ENCODE results near the gene CEP72.
"Not testable (repeated sequence)": the region's sequence is repeated elsewhere in the genome, so short reads cannot be mapped to it uniquely, and the experiment has no call there.

CEP72 gene

GRCh38 chr5:619444-619843 is 7.3 kb downstream of the CEP72 start:
- DNase-seq = no peak

DNA sequence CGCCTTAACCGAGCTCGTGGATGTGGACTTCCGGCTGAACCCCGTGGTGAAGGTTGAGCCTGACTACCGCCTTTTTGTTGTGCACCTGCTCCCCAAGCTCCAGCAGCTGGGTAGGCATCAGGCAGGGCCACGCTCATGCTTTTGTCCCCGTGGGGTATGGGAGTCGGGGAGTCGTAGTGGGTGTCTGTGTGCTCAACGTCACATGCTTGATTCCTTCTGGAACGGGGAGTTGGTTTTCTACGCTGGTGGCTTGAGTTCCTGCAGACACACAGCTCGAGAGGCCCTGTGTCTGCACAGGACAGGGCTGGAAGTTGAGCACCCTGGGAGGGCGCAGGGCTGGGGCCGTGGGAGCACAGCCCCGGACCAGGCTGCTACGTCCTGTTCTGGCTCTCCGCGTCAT is 8.0 kb downstream of the CEP72 start:
- no peak for DNase-seq

- no peak for DNase-seq
Measured at GRCh38 chr5:620586-621180, 8.5 kb downstream of the CEP72 start.

DNA sequence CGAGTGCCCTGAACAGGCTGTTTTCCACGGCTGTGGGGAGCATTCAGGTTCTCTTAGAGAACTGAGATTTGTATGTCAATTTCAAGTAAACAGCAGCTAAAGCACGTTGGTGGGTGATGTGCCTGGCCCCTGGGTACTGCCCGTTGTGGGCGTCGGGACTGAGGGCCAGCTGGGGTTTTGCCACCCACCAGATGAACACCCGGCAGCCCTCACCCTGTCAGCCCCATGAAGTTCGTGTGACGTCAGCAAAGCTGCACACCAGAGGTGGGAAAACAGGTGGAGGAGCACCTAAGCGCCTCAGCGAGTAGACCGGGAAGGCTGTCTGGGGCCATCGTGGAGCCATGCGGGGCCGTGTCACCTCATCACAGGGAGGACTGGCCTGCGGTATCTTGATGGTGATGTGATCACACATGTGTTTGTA is 9.2 kb downstream of the CEP72 start:
- no peak for DNase-seq

DNA sequence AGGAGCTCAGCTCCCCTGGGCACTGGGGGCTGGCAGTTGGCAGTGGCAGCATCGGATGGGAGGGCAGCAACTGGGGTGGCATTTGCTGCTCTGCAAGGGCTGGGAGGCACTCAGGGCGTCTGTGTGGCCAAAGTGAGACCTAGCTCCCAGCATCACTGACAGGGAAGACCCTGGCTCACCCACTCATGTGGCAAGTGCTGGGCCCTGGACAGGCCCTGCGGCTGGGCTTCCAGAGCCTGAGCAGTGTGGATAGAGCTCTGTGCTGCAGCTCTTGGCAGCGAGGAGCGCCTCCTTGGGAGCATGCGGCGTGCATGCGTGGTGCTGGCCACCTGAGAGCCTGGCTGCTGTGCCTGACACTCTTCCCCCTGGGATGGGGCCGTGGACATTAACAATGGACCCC is 10.2 kb downstream of the CEP72 start:
- no peak for DNase-seq

DNA sequence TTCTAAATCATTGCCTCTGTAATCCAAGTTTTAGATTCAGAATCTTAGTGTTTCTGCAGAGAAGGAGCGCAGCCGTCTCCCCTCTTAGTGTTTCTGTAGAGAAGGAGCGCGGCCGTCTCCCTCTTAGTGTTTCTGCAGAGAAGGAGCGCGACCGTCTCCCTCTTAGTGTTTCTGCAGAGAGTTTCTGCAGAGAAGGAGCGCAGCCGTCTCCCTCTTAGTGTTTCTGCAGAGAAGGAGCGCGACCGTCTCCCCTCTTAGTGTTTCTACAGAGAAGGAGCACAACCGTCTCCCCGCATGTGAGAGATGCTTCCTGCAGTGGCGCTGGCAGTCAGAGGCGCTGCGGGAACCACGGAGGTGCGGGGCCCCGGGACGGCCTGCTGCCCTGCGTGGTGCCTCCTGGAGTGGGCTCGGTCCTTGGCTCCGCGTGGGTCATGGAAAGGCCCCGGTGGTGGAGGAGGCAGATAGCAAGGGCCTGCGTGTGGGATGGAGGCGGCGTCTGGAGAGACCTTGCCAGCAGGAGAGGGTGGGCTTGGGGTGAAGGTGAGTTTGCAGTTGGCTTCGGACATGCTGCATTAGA is 10.9 kb downstream of the CEP72 start:
- no peak for DNase-seq

GRCh38 chr5:623531-623930 is 11.4 kb downstream of the CEP72 start:
- DNase-seq = no peak

DNA sequence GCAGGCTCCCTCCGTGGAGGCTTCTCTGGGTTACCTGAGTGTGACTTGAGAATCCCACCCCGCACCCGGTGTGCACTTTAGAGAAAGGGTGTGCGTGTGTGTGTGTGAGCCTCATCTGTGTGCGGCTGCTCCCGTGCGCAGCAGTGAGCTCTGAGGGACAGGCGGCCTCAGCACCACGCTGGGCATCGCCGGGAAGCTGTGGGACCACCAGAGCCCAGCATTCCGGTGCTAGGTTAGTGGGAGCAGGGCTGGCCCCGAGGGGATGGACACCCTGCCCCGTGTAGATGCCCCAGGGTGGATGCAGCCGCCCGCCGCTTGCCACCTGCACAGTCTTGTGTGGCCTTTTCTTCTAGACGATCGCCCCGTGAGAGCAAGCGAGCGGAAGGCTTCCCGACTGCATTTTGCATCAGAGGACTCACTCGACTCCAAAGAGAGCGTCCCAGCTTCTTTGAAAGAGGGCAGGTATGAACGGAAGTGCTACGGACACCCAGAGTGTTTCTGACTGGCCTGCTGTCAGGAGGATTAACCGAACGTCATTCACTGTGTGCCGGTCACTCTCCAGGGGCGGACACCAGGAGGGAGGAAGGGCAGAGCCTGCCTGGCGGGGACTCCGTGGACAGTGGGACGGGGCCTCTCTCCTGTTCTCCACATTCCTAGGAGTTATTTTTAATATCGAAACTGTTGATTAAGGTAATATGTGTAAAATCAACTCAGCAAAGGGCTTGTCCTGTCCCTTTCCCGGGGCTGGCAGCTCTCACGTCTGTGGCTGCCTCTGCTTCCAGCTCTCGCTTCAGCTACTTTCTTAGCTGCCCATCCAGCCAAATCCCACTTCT is 12.2 kb downstream of the CEP72 start:
- no peak for DNase-seq

DNA sequence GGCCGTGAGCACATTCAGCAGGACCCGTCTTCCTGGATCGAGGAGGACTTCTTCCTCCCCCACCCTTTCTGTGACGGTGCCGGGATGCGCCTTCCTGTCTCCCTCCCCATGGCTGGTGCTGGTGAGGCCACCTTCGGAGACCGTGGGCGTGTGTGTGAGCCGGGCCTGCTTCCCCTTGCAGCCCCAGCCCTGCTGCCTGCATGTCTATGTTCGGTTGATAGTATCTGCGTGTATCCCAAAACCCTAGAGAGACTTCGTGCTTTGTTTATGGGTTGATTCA is 12.8 kb downstream of the CEP72 start:
- DNase-seq = no peak

GRCh38 chr5:625516-625915 is 13.4 kb downstream of the CEP72 start:
- DNase-seq = no peak

GRCh38 chr5:626850-627249 is 14.7 kb downstream of the CEP72 start:
- DNase-seq = no peak

DNA sequence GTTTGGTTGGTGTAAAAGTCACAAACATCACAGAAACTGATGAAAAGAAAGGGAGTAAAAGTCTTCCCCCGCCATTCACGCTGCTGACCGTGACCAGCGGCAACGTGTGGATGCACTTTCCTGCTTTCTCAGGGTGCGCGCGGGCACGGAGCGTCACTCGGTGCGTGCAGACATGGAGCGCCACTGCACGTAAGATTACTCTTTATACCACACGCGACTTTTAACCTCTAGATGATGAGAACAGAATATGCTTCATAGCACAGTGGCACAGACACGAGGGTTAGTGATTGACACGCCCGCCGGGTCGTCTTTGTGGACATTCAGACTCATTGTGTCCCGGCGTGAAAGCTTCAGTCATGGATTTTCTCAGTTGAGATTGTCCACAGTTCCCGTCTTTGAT is 15.7 kb downstream of the CEP72 start:
- no peak for DNase-seq

DNA sequence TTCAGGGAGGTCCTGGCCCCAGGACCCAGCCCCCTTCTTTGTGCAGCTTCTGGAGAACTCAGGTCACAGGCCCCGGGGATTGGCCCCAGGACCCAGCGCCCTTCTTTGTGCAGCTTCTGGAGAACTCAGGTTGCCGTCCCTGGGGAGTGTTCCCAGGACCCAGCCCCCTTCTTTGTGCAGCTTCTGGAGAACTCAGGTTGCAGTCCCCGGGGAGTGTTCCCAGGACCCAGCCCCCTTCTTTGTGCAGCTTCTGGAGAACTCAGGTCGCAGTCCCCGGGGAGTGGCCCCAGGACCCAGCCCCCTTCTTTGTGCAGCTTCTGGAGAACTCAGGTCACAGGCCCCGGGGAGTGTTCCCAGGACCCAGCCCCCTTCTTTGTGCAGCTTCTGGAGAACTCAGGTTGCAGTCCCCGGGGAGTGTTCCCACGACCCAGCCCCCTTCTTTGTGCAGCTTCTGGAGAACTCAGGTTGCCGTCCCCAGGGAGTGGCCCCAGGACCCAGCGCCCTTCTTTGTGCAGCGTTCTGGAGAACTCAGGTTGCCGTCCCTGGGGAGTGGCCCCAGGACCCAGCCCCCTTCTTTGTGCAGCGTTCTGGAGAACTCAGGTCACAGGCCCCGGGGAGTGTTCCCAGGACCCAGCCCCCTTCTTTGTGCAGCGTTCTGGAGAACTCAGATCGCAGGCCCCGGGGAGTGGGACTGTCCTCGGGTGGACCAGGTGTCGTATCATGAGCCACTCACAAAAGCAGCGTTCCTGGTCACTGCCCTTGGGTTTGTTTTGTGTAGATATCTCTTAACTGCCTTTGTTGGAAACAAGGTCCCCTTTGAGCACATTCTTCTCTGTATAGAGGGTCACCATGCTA is 16.4 kb downstream of the CEP72 start:
- not testable (repeated sequence) for DNase-seq

GRCh38 chr5:633501-633955 is 21.4 kb downstream of the CEP72 start:
- peak; percentile 52 for DNase-seq

GRCh38 chr5:634191-634590 is 22.1 kb downstream of the CEP72 start:
- no peak for DNase-seq

DNA sequence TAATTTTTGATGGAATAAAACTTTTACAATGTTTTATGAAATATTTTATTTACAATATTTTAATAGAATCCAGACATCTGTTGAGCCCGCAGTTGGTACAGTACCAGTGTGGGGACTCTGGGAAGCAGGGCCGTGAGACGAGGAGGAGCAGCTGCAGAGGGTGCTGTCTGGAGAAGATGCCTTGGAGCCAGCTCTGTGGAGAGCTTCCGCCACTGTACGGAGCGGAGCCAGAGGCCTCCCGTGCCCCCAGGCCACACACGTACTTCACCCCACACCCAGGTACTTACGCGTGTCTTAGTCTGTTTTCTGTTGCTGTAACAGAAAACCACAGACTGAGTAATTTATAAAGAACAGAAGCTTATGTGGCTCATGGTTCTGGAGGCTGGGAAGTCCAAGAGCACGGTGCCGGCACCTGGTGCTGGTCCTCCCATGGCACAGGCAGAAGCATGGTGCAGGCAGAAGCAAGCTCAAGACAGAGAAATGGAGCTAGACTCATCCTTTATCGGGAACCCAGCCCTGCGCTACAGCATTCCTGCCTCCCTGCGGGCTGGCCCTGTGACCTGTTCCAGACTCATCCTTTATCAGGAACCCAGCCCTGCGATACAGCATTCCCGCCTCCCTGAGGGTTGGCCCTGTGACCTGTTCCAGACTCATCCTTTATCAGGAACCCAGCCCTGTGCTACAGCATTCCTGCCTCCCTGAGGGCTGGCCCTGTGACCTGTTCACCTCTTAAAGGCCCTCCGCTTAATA is 23.3 kb downstream of the CEP72 start:
- no peak for DNase-seq

DNA sequence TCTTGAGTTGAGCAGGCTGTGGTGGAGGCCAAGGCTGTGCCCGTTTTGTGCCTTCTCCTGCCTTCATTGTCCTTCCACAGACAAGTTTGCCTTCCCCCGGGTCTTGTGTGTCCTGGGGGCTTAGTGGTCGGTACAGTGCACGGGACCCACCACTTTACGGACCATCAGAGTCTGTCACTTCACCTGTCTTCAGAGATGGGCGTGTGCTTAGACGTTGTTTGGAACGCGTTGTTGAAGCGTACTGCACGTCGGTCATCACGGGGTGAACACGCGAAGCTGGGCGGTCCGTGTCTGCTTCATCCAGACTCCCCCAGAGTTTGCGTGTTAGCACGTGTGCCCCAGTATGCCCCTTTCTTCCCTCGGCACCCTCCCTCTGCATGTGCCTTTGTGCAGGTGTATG is 24.8 kb downstream of the CEP72 start:
- DNase-seq = no peak

GRCh38 chr5:637581-638450 is 25.7 kb downstream of the CEP72 start:
- DNase-seq = no peak

GRCh38 chr5:638501-639252 is 26.5 kb downstream of the CEP72 start:
- DNase-seq = no peak

DNA sequence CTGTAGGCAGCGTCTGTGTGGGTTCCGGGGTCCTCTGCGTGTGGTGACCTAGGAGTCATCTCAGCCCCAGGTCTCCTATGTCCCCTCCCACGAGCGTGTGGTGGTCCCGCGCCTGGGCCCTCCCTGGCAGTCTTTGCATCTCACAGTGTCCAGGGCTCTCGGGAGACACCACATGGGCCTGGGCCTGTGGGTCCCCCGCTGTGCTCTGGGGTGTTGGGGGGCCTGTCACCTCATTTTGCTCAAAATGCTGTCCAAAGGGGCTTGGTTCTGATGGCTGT is 27.1 kb downstream of the CEP72 start:
- DNase-seq = no peak

GRCh38 chr5:639584-640213 is 27.6 kb downstream of the CEP72 start:
- no peak for DNase-seq
